ENCODE measurements around the gene RRAGB. TPM values are rescaled to one million over a fixed set of nuclear protein-coding genes. Genes with fewer than 3 reads are reported as not detected.
"Not testable (repeated sequence)": the region's sequence is repeated elsewhere in the genome, so short reads cannot be mapped to it uniquely, and the experiment has no call there.

The RRAGB gene
- total RNA-seq: 33.9 and 34.0 TPM in 2 replicates

GRCh38 chrX:55717521-55718497, at the start of gene RRAGB:
RRAGB (plus strand) TSS chrX:55717749; CDS start chrX:55718328, 579 bp downstream.
- peak within 1 kb of the TSS; percentile 90 for H2AFZ ChIP-seq (ENCODE audit: low read length)
- H3K36me3 ChIP-seq (ENCODE audit: insufficient read depth, low read length): peaks cover 8% of the 10 kb centered on the region
- H3K27me3 ChIP-seq (ENCODE audit: insufficient read depth, low read length): no peaks in the 10 kb centered on the region
- peak within 1 kb of the TSS; percentile 88 for H3K27ac ChIP-seq (ENCODE audit: low read depth, low read length)
- no peaks in the 10 kb centered on the region for H4K20me1 ChIP-seq (ENCODE audit: insufficient read depth, low read length)
- TF ChIP-seq, protein P1, sequence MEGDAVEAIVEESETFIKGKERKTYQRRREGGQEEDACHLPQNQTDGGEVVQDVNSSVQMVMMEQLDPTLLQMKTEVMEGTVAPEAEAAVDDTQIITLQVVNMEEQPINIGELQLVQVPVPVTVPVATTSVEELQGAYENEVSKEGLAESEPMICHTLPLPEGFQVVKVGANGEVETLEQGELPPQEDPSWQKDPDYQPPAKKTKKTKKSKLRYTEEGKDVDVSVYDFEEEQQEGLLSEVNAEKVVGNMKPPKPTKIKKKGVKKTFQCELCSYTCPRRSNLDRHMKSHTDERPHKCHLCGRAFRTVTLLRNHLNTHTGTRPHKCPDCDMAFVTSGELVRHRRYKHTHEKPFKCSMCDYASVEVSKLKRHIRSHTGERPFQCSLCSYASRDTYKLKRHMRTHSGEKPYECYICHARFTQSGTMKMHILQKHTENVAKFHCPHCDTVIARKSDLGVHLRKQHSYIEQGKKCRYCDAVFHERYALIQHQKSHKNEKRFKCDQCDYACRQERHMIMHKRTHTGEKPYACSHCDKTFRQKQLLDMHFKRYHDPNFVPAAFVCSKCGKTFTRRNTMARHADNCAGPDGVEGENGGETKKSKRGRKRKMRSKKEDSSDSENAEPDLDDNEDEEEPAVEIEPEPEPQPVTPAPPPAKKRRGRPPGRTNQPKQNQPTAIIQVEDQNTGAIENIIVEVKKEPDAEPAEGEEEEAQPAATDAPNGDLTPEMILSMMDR (IDR thresholded peaks at IDR 0.05; ENCODE audit: extremely low read depth, low read depth, low read length): peak; percentile 57
- peak within 1 kb of the TSS; percentile 87 for H3K4me3 ChIP-seq (ENCODE audit: insufficient read depth, low read length)
- peak within 1 kb of the TSS; percentile 87 for H3K4me2 ChIP-seq (ENCODE audit: insufficient read depth, low read length)
- DNase-seq (ENCODE audit: insufficient read length, low spot score, missing footprints): peak; percentile 92
- peaks cover 3% of the 10 kb centered on the region for H3K4me1 ChIP-seq (ENCODE audit: insufficient read depth, low read length)
- no peaks in the 10 kb centered on the region for H3K9me3 ChIP-seq (ENCODE audit: low read depth, low read length)
- H3K79me2 ChIP-seq (ENCODE audit: insufficient read depth, low read length): peaks cover 13% of the 10 kb centered on the region

DNA sequence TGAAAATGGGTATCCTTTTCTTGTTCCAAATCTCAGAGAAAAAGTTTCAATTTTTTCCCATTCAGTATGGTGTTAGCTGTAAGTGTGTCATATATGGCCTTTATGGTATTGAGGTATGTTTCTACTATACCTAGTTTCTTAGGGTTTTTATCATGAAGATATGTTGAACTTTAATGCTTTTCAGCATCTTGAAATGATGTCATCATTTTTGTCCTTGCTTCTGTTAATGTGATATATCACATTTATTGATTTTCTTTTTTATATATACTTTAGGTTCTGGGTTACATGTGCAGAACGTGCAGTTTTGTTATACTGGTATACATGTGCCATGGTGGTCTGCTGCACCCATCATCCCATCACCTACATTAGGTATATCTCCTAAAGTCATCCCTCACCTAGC, 49.5 kb upstream of the RRAGB start:
- no peak overlapping the region for H2AFZ ChIP-seq (ENCODE audit: low read length)
- no peaks in the 10 kb centered on the region for H3K27me3 ChIP-seq (ENCODE audit: insufficient read depth, low read length)
- no peak for DNase-seq (ENCODE audit: insufficient read length, low spot score, missing footprints)
- no peak overlapping the region for H3K27ac ChIP-seq (ENCODE audit: low read depth, low read length)
- no peak overlapping the region for H3K4me2 ChIP-seq (ENCODE audit: insufficient read depth, low read length)
- no peaks in the 10 kb centered on the region for H3K79me2 ChIP-seq (ENCODE audit: insufficient read depth, low read length)
- H4K20me1 ChIP-seq (ENCODE audit: insufficient read depth, low read length): no peaks in the 10 kb centered on the region
- no peaks in the 10 kb centered on the region for H3K9me3 ChIP-seq (ENCODE audit: low read depth, low read length)
- H3K4me3 ChIP-seq (ENCODE audit: insufficient read depth, low read length): no peak overlapping the region
- no peaks in the 10 kb centered on the region for H3K4me1 ChIP-seq (ENCODE audit: insufficient read depth, low read length)
- H3K36me3 ChIP-seq (ENCODE audit: insufficient read depth, low read length): no peaks in the 10 kb centered on the region
- TF ChIP-seq, protein P1 (IDR thresholded peaks at IDR 0.05; ENCODE audit: extremely low read depth, low read depth, low read length): no peak

- H3K4me1 ChIP-seq (ENCODE audit: insufficient read depth, low read length); H2AFZ ChIP-seq (ENCODE audit: low read length); H3K4me3 ChIP-seq (ENCODE audit: insufficient read depth, low read length); H4K20me1 ChIP-seq (ENCODE audit: insufficient read depth, low read length); DNase-seq (ENCODE audit: insufficient read length, low spot score, missing footprints); H3K27ac ChIP-seq (ENCODE audit: low read depth, low read length); H3K36me3 ChIP-seq (ENCODE audit: insufficient read depth, low read length); H3K27me3 ChIP-seq (ENCODE audit: insufficient read depth, low read length); H3K9me3 ChIP-seq (ENCODE audit: low read depth, low read length); H3K4me2 ChIP-seq (ENCODE audit: insufficient read depth, low read length); H3K79me2 ChIP-seq (ENCODE audit: insufficient read depth, low read length): not testable (repeated sequence)
These were observed 29.0 kb upstream of the RRAGB start for GRCh38 chrX:55688579-55688978.

DNA sequence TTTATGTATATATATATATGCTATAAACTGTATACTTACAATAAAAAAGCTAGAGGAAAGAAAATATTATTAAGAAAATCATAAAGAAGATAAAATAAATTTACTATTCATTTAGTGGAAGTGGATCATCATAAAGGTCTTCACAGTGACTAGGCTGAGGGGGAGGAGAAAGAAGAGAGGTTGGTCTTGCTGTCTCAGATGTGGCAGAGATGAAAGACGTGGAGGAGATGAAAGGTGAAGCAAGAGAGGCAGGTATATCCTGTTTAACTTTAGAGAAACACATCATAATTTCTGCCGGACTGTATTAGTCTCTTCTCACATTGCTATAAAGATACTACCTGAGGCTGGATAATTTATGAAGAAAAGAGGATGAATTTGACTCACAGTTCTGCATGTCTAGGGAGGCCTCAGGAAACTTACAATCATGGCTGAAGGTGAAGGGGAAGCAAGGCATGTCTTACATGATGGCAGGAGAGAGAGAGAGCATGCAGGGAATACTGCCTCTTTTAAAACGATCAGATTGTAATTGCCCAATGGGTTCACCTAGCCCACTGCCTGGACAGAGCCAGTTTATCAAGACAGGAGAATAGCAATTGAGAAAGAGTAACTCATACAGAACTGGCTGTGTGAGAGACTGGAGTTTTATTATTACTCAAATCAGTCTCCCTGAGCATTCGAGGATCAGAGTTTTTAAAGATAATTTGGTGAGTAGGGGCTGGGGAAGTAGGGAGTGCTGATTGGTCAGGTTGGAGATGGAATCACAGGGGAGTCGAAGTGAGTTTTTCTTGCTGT, 22.1 kb upstream of the RRAGB start:
- H3K4me3 ChIP-seq (ENCODE audit: insufficient read depth, low read length): no peak overlapping the region
- H4K20me1 ChIP-seq (ENCODE audit: insufficient read depth, low read length): no peaks in the 10 kb centered on the region
- no peaks in the 10 kb centered on the region for H3K36me3 ChIP-seq (ENCODE audit: insufficient read depth, low read length)
- DNase-seq (ENCODE audit: insufficient read length, low spot score, missing footprints): no peak
- H3K27ac ChIP-seq (ENCODE audit: low read depth, low read length): no peak overlapping the region
- TF ChIP-seq, protein P1 (IDR thresholded peaks at IDR 0.05; ENCODE audit: extremely low read depth, low read depth, low read length): no peak
- no peaks in the 10 kb centered on the region for H3K79me2 ChIP-seq (ENCODE audit: insufficient read depth, low read length)
- no peak overlapping the region for H2AFZ ChIP-seq (ENCODE audit: low read length)
- H3K27me3 ChIP-seq (ENCODE audit: insufficient read depth, low read length): no peaks in the 10 kb centered on the region
- no peak overlapping the region for H3K4me2 ChIP-seq (ENCODE audit: insufficient read depth, low read length)
- no peaks in the 10 kb centered on the region for H3K9me3 ChIP-seq (ENCODE audit: low read depth, low read length)
- no peaks in the 10 kb centered on the region for H3K4me1 ChIP-seq (ENCODE audit: insufficient read depth, low read length)

All from osteoblast (primary cell).